IMR-90 (cell line): Measurements from ENCODE around the gene SYCE3. TPM values are rescaled to one million over a fixed set of nuclear protein-coding genes. Genes with fewer than 3 reads are reported as not detected.

Experiments used
- ATAC-seq: fragments of 200-7000 bp; cut with Tn5 transposase; 2 replicates; pipeline ENCODE4 v1.9.1; 2020; ENCODE audit warnings: low read depth, mild to moderate bottlenecking, moderate library complexity
- BruUV-seq: library from RNA; stranded (reverse); fragments of 400-500 nt; replicated peaks from 2 replicates; lab custom pipeline; 2021; lab: Mats Ljungman, UMichigan
- CTCF ChIA-PET: fragments of 300-600 bp; formaldehyde crosslinking; extraction: SDS; loops from one replicate; lab custom pipeline; 2021; ENCODE audit warnings: antibody characterized with exemption; lab: Yijun Ruan, JAX
- POLR2A ChIA-PET: fragments of 300-600 bp; sonication (Branson Sonifier 250); formaldehyde crosslinking; loops from one replicate; lab custom pipeline; 2022; ENCODE audit warnings: antibody characterized with exemption; ENCODE audit not compliant: unreplicated experiment; lab: Charles Lee
- DNase-seq: peaks from one replicate; pipeline ENCODE4 v3.0.0; 2013
- H2AFZ ChIP-seq: replicated peaks from 2 replicates; pipeline ENCODE3; 2013; ENCODE audit warnings: low read length, mild to moderate bottlenecking; ENCODE audit not compliant: poor library complexity
- H2AK5ac ChIP-seq: 2 replicates; pipeline ENCODE4 v1.6.1; 2013; ENCODE audit warnings: low read depth, low read length, inconsistent platforms
- H2AK9ac ChIP-seq: replicated peaks from 2 replicates; pipeline ENCODE3; 2013; ENCODE audit warnings: mild to moderate bottlenecking, low read depth, low read length, moderate library complexity; ENCODE audit not compliant: poor library complexity
- H2BK120ac ChIP-seq: 2 replicates; pipeline ENCODE4 v1.6.1; 2013; ENCODE audit warnings: low read depth, low read length, inconsistent platforms
- H2BK15ac ChIP-seq: 3 replicates; pipeline ENCODE4 v1.6.1; 2013; ENCODE audit warnings: low read depth, low read length, inconsistent platforms
- H2BK20ac ChIP-seq: 2 replicates; pipeline ENCODE4 v1.6.1; 2013; ENCODE audit warnings: low read depth, mild to moderate bottlenecking, inconsistent platforms, low read length, moderate library complexity
- H2BK5ac ChIP-seq: 2 replicates; pipeline ENCODE4 v1.6.1; 2013; ENCODE audit warnings: mild to moderate bottlenecking, low read depth, low read length, inconsistent platforms; ENCODE audit not compliant: poor library complexity, severe bottlenecking
- H3K14ac ChIP-seq: replicated peaks from 2 replicates; pipeline ENCODE4 v1.6.1; 2013; ENCODE audit warnings: low read depth, low read length, inconsistent platforms
- H3K18ac ChIP-seq: 2 replicates; pipeline ENCODE4 v1.6.1; 2013; ENCODE audit warnings: low read depth, low read length, control low read depth
- H3K23ac ChIP-seq: 2 replicates; pipeline ENCODE4 v1.6.1; 2013; ENCODE audit warnings: low read depth, low read length, inconsistent platforms
- H3K27ac ChIP-seq: 2 replicates; pipeline ENCODE4 v1.5.1; 2013; ENCODE audit warnings: mild to moderate bottlenecking, control low read depth, low read length; ENCODE audit not compliant: insufficient read depth
- H3K27me3 ChIP-seq: 2 replicates; pipeline ENCODE4 v1.6.1; 2013; ENCODE audit warnings: low read length; ENCODE audit not compliant: control insufficient read depth, insufficient read depth
- H3K36me3 ChIP-seq: 2 replicates; pipeline ENCODE4 v1.6.1; 2013; ENCODE audit warnings: low read length, mixed read lengths; ENCODE audit not compliant: control insufficient read depth, insufficient read depth
- H3K4ac ChIP-seq: 2 replicates; pipeline ENCODE4 v1.6.1; 2013; ENCODE audit warnings: low read depth, low read length, inconsistent platforms
- H3K4me1 ChIP-seq: 2 replicates; pipeline ENCODE4 v1.6.1; 2013; ENCODE audit warnings: low read length, mixed read lengths; ENCODE audit not compliant: control insufficient read depth, insufficient read depth
- H3K4me2 ChIP-seq: 2 replicates; pipeline ENCODE4 v1.6.1; 2013; ENCODE audit warnings: low read depth, mild to moderate bottlenecking, control low read depth, low read length, moderate library complexity
- H3K4me3 ChIP-seq: 2 replicates; pipeline ENCODE4 v1.5.1; 2013; ENCODE audit warnings: low read depth, mild to moderate bottlenecking, control low read depth, low read length, moderate library complexity; ENCODE audit not compliant: insufficient read depth
- H3K56ac ChIP-seq: 2 replicates; pipeline ENCODE4 v1.6.1; 2013; ENCODE audit warnings: low read length, inconsistent platforms; ENCODE audit not compliant: insufficient read depth; ENCODE audit errors: extremely low read depth
- H3K79me1 ChIP-seq, 2 experiments: 2 replicates each; pipeline ENCODE4 v1.6.1; 2013; ENCODE audit warnings: low read length in 2 of 2, inconsistent platforms in 1 of 2, low read depth in 1 of 2
- H3K9ac ChIP-seq: 2 replicates; pipeline ENCODE4 v1.6.1; 2013; ENCODE audit warnings: low read depth, low read length, control low read depth
- H3K9me1 ChIP-seq: 2 replicates; pipeline ENCODE4 v1.6.1; 2013; ENCODE audit warnings: low read length, inconsistent platforms; ENCODE audit not compliant: insufficient read depth
- H3K9me3 ChIP-seq: 2 replicates; pipeline ENCODE4 v1.6.1; 2013; ENCODE audit warnings: low read length; ENCODE audit not compliant: control insufficient read depth, insufficient read depth
- H4K20me1 ChIP-seq: 2 replicates; pipeline ENCODE4 v1.6.1; 2013; ENCODE audit warnings: low read length, inconsistent platforms; ENCODE audit not compliant: insufficient read depth
- H4K5ac ChIP-seq: 2 replicates; pipeline ENCODE4 v1.6.1; 2013; ENCODE audit warnings: mild to moderate bottlenecking, low read depth, low read length, control low read depth
- H4K8ac ChIP-seq, 2 experiments: 2 replicates each; pipeline ENCODE4 v1.6.1; 2013; ENCODE audit warnings: low read depth in 2 of 2, low read length in 2 of 2, control low read depth in 1 of 2, inconsistent platforms in 1 of 2
- H4K91ac ChIP-seq: 2 replicates; pipeline ENCODE4 v1.6.1; 2013; ENCODE audit warnings: low read depth, low read length, inconsistent platforms; ENCODE audit not compliant: insufficient read depth
- SMC3 ChIP-seq: fragments of 150-350 bp; IDR thresholded peaks from 2 replicates; pipeline ENCODE4 v1.6.1; 2016; ENCODE audit warnings: low read depth, mild to moderate bottlenecking, antibody characterized with exemption, low read length, moderate library complexity
- WGBS, 2 experiments: methylation state at CpG; one replicate each; pipeline versions ENCODE4 v1.1.5 to v1.1.7; 2013; ENCODE audit warnings: missing lambda C conversion rate in 2 of 2; ENCODE audit not compliant: insufficient read length in 1 of 2; ENCODE audit errors: extremely low coverage in 2 of 2; 5-methylcytosine and 5-hydroxymethylcytosine counted together
- dilution Hi-C: fragments of 300-500 bp; cut with HindIII; formaldehyde crosslinking; loops from one replicate; pipeline ENCODE4 v1.14.3; 2018; ENCODE audit warnings: low sequenced_read_pairs; ENCODE audit not compliant: unreplicated experiment
- in situ Hi-C: fragments of 300-500 bp; cut with MboI; formaldehyde crosslinking; loops from 3 replicates; pipeline ENCODE4 v1.14.3; 2019; ENCODE audit warnings: low sequenced_read_pairs, inconsistent platforms, mixed read lengths
- intact Hi-C: fragments of 100-400 bp; cut with micrococcal nuclease; formaldehyde crosslinking; loops from 2 replicates; pipeline ENCODE4 v1.10.0; 2022
- polyA plus RNA-seq, 3 experiments: library from polyadenylated mRNA; depleted of rRNA; stranded (reverse); fragments of >200 nt; gene quantifications; 2 replicates each; pipeline ENCODE4 v1.2.3, GENCODE V29; 2012; ENCODE audit warnings: low replicate concordance in 1 of 3
- total RNA-seq: library from RNA; depleted of rRNA; stranded (reverse); fragments of >200 nt; gene quantifications from 2 replicates; pipeline ENCODE4 v1.2.3, GENCODE V29; 2012

The SYCE3 gene
- total and polyA plus RNA-seq, 2 of the 4 experiments (the other 2 are of a cell fraction) = not detected

DNA sequence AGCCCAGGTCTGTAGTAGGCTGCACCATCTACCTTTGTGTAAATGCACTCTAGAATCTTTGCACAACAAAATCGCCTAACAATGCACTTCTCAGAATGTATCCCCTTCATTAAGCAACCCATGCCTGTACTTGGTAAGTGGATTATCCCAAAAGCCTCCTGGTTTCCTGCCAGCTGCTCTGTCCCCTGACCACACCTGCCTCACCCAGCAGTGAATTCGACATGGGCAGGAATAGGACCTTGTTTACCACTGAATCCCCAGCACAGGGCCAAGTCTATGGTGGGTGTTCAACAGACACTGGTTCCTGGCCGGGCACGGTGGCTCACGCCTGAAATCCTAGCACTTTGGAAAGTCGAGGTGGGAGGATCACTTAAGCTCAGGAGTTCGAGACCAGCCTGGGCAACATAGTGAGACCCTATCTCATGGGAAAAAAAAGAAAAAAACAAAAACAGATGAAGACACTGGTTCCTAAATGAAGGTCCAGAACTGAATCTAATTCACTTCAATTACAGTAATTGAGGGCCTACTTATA lies 5.1 kb upstream of the SYCE3 start:
- no peak for TF ChIP-seq SMC3
- Histone ChIP-seq H2BK20ac (no peak overlapping the region), H3K9me1 (0 out of 2 replicates have a peak, but pooled peaks cover 4% of the 10 kb centered on the region), H3K9ac (no peak overlapping the region), H4K5ac (no peak overlapping the region), H3K4me3 (no peak overlapping the region), H3K14ac (no peak overlapping the region), H3K23ac (no peak overlapping the region), H2BK120ac (no peak overlapping the region), H2AK9ac (no peak overlapping the region), H3K18ac (no peak overlapping the region), H2BK15ac (no peak overlapping the region), H3K9me3 (no peaks in the 10 kb centered on the region), H3K4ac (no peak overlapping the region), H3K36me3 (no peaks in the 10 kb centered on the region; the same call in 1 of the 2 replicates), H3K79me1 (no peaks in the 10 kb centered on the region), H2BK5ac (no peak overlapping the region), H3K4me1 (no peaks in the 10 kb centered on the region), H2AFZ (no peak overlapping the region), H3K27ac (no peak overlapping the region), H2AK5ac (no peak overlapping the region), H3K27me3 (peaks cover 7% of the 10 kb centered on the region; the same call in 1 of the 2 replicates), H4K8ac (no peak overlapping the region), H3K56ac (no peak overlapping the region), H4K91ac (no peak overlapping the region), H3K4me2 (no peak overlapping the region), H4K20me1 (no peaks in the 10 kb centered on the region)
- ChIA-PET POLR2A (no interaction called here), CTCF (no interaction called here)
- BruUV-seq = no TSS peak
- no CpG with 5 or more reads among the region's 7 CpGs for WGBS, 2 experiments
- in situ Hi-C loops = no loop called here
- dilution Hi-C loops = no loop called here
- no peak for DNase-seq
- no peak for ATAC-seq
- intact Hi-C loops = no loop called here
